CD4-positive, alpha-beta T cell (primary cell): ENCODE results near the gene USP15. TPM values are rescaled to one million over a fixed set of nuclear protein-coding genes. Genes with fewer than 3 reads are reported as not detected.

Experiments
- ATAC-seq: fragments of 200-7000 bp; cut with Tn5 transposase; one replicate; pipeline ENCODE4 v1.10.0; 2022; ENCODE audit warnings: mild to moderate bottlenecking; ENCODE audit not compliant: poor library complexity
- CTCF ChIA-PET: fragments of 350-600 bp; sonication (Branson Sonifier 250); formaldehyde crosslinking; loops from one replicate; lab custom pipeline; 2021; ENCODE audit warnings: antibody characterized with exemption, inconsistent platforms; lab: Charles Lee
- POLR2A ChIA-PET: fragments of 350-600 bp; sonication (Branson Sonifier 250); formaldehyde crosslinking; loops from one replicate; lab custom pipeline; 2021; ENCODE audit warnings: antibody characterized with exemption, inconsistent platforms; lab: Charles Lee
- DNase-seq, 14 experiments: peaks; one replicate each; pipeline ENCODE4 v3.0.0-alpha.2; 2013 to 2020; ENCODE audit warnings: mixed read lengths in 2 of 14
- H3K27ac ChIP-seq, 2 donors: one replicate each; pipeline versions ENCODE4 v1.5.1 to v1.7.0; 2013; ENCODE audit warnings: low read length in 2 of 2, low read depth in 1 of 2, mild to moderate bottlenecking in 1 of 2
- H3K27me3 ChIP-seq, 2 experiments: 1 replicate in 1 of 2; 2 replicates in 1 of 2; pipeline versions ENCODE4 v1.6.1 to v1.7.0; 2013; ENCODE audit warnings: low read length in 2 of 2, control low read depth in 1 of 2, mild to moderate bottlenecking in 1 of 2, moderate library complexity in 1 of 2; ENCODE audit not compliant: insufficient read depth in 2 of 2, control insufficient read depth in 1 of 2
- H3K36me3 ChIP-seq: one replicate; pipeline ENCODE4 v1.6.1; 2013; ENCODE audit warnings: low read length, control low read depth; ENCODE audit not compliant: insufficient read depth
- H3K4me1 ChIP-seq: one replicate; pipeline ENCODE4 v1.6.1; 2013; ENCODE audit warnings: low read length, control low read depth; ENCODE audit not compliant: insufficient read depth
- H3K4me3 ChIP-seq: one replicate; pipeline ENCODE4 v1.5.1; 2013; ENCODE audit warnings: mild to moderate bottlenecking, low read length, moderate library complexity
- H3K9me3 ChIP-seq, 2 experiments: 1 replicate in 1 of 2; 2 replicates in 1 of 2; pipeline versions ENCODE4 v1.6.1 to v1.7.0; 2013; ENCODE audit warnings: low read length in 2 of 2, mild to moderate bottlenecking in 2 of 2, control low read depth in 1 of 2, moderate library complexity in 1 of 2; ENCODE audit not compliant: control insufficient read depth in 1 of 2, insufficient read depth in 1 of 2
- H3K27ac Mint-ChIP-seq: one replicate; pipeline ENCODE4 v1.8.0; 2020; ENCODE audit warnings: mixed read lengths
- H3K27me3 Mint-ChIP-seq: one replicate; pipeline ENCODE4 v1.8.0; 2021; ENCODE audit warnings: mixed read lengths
- H3K36me3 Mint-ChIP-seq: one replicate; pipeline ENCODE4 v1.8.0; 2021; ENCODE audit warnings: low read depth, mixed read lengths
- H3K4me1 Mint-ChIP-seq: one replicate; pipeline ENCODE4 v1.8.0; 2021; ENCODE audit warnings: low read depth, mixed read lengths
- H3K4me3 Mint-ChIP-seq: one replicate; pipeline ENCODE4 v1.8.0; 2020; ENCODE audit warnings: mild to moderate bottlenecking, mixed read lengths
- H3K9me3 Mint-ChIP-seq: one replicate; pipeline ENCODE4 v1.8.0; 2020; ENCODE audit warnings: mixed read lengths
- intact Hi-C, 2 experiments: fragments of 100-400 bp; cut with DNase I in 1 of 2; cut with micrococcal nuclease in 1 of 2; formaldehyde crosslinking; loops; one replicate each; pipeline versions ENCODE4 v1.15.1 to v1.9.0; 2023 to 2025; cut with DNase I, micrococcal nuclease
- polyA plus RNA-seq, 2 donors: library from polyadenylated mRNA; unstranded; fragments of 120-200 nt; gene quantifications; one replicate each; pipeline ENCODE4 v1.2.1, GENCODE V29; 2013
- total RNA-seq, 174 experiments: library from RNA in 2 of 174; stranded (reverse) in 2 of 174; gene quantifications; one replicate each; pipeline ENCODE4 v1.2.3 and lab custom pipeline; 2021 to 2026
- TF ChIP-seq, protein P1 (sequence below): fragments of 200-600 bp; IDR thresholded peaks from one replicate; pipeline ENCODE4 v1.8.0; 2022; ENCODE audit warnings: antibody characterized with exemption, mild to moderate bottlenecking

The USP15 gene
- 100 to 1,000 TPM; 212 to 218 TPM for total RNA-seq
- 140 TPM for polyA plus RNA-seq (2013, experiment 1 of 2)
- polyA plus RNA-seq (2013, experiment 2 of 2), result 140 TPM
- 107 to 414 (median 264) reads per million in 172 experiments for total RNA-seq (lab: John Stamatoyannopoulos, UW)

DNA sequence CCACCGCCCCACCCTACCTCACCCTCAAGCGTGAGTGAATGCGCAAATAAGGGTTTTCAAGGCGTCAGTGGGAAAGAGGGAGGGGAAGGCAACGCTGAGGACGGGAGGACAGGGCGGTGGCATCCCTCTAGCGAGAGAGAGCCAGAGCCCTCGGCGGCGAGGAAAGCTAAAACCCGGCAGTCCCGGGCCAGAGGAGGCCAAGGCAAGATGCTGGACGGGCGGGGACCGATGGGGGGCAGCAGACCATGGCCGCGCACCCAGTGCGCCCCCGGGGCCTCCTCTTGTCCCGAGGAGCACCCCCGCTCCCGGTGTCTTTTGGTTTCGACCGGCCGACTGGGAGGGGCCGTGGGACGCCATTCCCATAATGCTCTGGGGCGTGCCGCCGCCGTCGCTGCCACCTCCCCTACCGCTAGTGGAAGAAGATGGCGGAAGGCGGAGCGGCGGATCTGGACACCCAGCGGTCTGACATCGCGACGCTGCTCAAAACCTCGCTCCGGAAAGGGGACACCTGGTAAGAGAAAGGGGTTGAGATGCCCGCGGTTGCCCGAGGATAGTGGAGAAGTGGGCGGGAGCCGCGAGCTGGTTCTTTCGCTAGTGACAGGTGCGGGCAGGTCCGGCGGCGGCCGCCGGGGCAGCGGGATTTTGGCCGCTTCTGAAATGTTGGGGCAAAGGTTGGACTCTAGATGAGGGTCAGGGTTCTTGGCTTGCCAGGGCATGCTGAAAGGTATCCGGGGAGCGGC is at the start of gene USP15:
Gene USP15, plus strand, starts transcription at position 412 of the 740 bp plus-strand sequence. Its CDS starts 11 bp downstream, at position 423.
- Mint-ChIP-seq H3K27me3 (no peaks in the 10 kb centered on the region), H3K36me3 (peaks cover 36% of the 10 kb centered on the region), H3K27ac (peak within 1 kb of the TSS; percentile 98), H3K4me3 (peak within 1 kb of the TSS; percentile 98), H3K4me1 (peaks cover 77% of the 10 kb centered on the region), H3K9me3 (no peaks in the 10 kb centered on the region)
- TF ChIP-seq, protein P1, sequence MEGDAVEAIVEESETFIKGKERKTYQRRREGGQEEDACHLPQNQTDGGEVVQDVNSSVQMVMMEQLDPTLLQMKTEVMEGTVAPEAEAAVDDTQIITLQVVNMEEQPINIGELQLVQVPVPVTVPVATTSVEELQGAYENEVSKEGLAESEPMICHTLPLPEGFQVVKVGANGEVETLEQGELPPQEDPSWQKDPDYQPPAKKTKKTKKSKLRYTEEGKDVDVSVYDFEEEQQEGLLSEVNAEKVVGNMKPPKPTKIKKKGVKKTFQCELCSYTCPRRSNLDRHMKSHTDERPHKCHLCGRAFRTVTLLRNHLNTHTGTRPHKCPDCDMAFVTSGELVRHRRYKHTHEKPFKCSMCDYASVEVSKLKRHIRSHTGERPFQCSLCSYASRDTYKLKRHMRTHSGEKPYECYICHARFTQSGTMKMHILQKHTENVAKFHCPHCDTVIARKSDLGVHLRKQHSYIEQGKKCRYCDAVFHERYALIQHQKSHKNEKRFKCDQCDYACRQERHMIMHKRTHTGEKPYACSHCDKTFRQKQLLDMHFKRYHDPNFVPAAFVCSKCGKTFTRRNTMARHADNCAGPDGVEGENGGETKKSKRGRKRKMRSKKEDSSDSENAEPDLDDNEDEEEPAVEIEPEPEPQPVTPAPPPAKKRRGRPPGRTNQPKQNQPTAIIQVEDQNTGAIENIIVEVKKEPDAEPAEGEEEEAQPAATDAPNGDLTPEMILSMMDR, result peak; percentile 62
- ChIA-PET CTCF (interaction anchor here (0.6 to 1.7 kb wide), 14 partner anchors 8 to 120 kb away, joined by 3 to 6 read pairs (median 3); no protein-coding TSS in a partner anchor), POLR2A (interaction anchor here (0.6 to 2.4 kb wide), 15 partner anchors 8 to 343 kb away, joined by 3 to 20 read pairs (median 4); partner anchors contain the start of gene MON2)
- Histone ChIP-seq H3K9me3 (no peaks in the 10 kb centered on the region), H3K4me3 (peak within 1 kb of the TSS; percentile 81), H3K27me3 (no peaks in the 10 kb centered on the region), H3K36me3 (no peaks in the 10 kb centered on the region), H3K4me1 (peaks cover 13% of the 10 kb centered on the region), H3K27ac (peak within 1 kb of the TSS; percentile 97)
- DNase-seq (peak; percentile 93 to 97 (median 95)), ATAC-seq (peak; percentile 78)
- intact Hi-C loops, result loop anchor here (2.0 to 10.0 kb wide), 6 partner anchors 52 to 1517 kb away; partner anchors contain the start of genes MON2 (in 2 of the 2) and RXYLT1 (in 1 of the 2)

DNA sequence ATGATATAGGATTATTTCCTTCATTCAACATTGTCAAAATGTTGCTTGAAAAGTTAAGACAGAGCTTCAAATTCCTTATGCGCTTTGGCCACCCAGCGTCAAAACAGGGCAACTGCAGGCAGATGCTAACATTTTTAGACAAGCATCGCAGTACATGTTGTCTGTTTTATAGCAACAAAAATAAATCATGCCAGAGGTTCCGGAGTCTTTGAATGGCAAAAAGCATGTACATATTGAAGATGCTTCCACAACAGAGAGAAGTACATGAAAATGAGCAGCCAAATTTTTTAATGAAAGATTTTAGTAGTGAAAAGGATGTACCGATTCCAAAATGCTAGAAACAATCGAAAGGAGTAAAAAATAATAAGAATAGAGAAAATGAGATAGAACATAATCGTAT is 49.8 kb upstream of the USP15 start:
- TF ChIP-seq, protein P1, result peak; percentile 94
- Mint-ChIP-seq H3K27ac (no peak overlapping the region), H3K4me3 (no peak overlapping the region), H3K36me3 (no peaks in the 10 kb centered on the region), H3K27me3 (no peaks in the 10 kb centered on the region), H3K9me3 (no peaks in the 10 kb centered on the region), H3K4me1 (peaks cover 26% of the 10 kb centered on the region)
- DNase-seq, result peak in 11 of 14 experiments; percentile 12 to 64 (median 29)
- ChIA-PET CTCF (interaction anchor here (0.6 to 1.4 kb wide), 5 partner anchors 9 to 49 kb away, joined by 4 to 7 read pairs (median 4); partner anchors contain the start of gene USP15), POLR2A (interaction anchor here (0.8 to 1.7 kb wide), 4 partner anchors 46 to 74 kb away, joined by 3 to 4 read pairs (median 4); partner anchors contain the start of gene USP15)
- H3K4me3 ChIP-seq, result no peak overlapping the region
- H3K27ac ChIP-seq, result no peak overlapping the region
- intact Hi-C loops, result no loop called here
- peak; percentile 71 for ATAC-seq
- no peaks in the 10 kb centered on the region for H3K36me3 ChIP-seq
- no peaks in the 10 kb centered on the region for H3K27me3 ChIP-seq
- no peaks in the 10 kb centered on the region for H3K4me1 ChIP-seq
- H3K9me3 ChIP-seq, result peaks cover 0 to 4% of the 10 kb centered on the region in 2 experiments

DNA sequence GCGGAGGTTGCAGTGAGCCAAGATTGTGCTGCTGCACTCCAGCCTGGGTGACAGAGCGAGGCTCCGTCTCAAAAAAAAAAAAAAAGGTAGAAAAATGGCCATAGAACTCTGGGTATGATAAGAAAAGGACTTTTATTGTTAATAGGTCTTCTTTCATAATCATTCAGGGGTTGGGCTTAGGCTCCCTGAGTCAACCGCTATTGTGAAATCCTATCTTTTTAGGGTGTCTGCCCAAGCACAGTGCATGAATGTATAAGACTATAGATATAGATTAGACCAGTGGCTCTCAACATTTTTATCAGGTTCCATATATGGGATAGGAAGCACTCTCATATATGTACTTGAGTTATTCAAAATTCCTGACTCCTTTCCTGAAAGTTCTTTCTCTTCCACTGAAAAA is 48.7 kb upstream of the USP15 start:
- Histone ChIP-seq H3K4me3 (no peak overlapping the region), H3K27ac (no peak overlapping the region), H3K27me3 (no peaks in the 10 kb centered on the region), H3K4me1 (no peaks in the 10 kb centered on the region), H3K36me3 (no peaks in the 10 kb centered on the region), H3K9me3 (no peaks in the 10 kb centered on the region)
- intact Hi-C loops, result no loop called here
- ChIA-PET POLR2A (no interaction called here), CTCF (interaction anchor here (0.7 kb wide), 1 partner anchor 887 kb away, joined by 4 read pairs; no protein-coding TSS in a partner anchor)
- DNase-seq (peak in 2 of 14 experiments; percentile 33), ATAC-seq (no peak)
- no peaks in the 10 kb centered on the region for H3K9me3 Mint-ChIP-seq
- no peak overlapping the region for H3K27ac Mint-ChIP-seq
- H3K4me3 Mint-ChIP-seq, result no peak overlapping the region
- H3K27me3 Mint-ChIP-seq, result no peaks in the 10 kb centered on the region
- TF ChIP-seq, protein P1, result no peak
- no peaks in the 10 kb centered on the region for H3K36me3 Mint-ChIP-seq
- peaks cover 37% of the 10 kb centered on the region for H3K4me1 Mint-ChIP-seq
